ENCODE measurements around the gene ENTHD1.
"Not testable (repeated sequence)": the region's sequence is repeated elsewhere in the genome, so short reads cannot be mapped to it uniquely, and the experiment has no call there.

DNA sequence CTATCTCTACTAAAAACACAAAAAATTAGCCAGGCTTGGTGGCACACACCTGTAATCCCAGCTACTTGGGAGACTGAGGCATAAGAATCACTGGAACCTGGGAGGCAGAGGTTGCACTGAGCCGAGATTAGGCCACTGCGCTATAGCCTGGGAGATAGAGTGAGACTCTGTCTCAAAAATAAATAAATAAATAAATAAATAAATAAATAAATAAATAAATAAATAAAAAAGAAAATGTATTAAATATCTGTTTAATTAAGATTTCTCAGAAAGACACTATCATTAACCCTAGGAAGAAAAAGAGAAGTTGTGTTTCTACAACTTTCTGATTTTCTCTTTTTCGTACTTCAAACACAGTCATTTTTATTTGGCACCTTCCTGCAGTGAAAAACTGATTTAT lies 3.6 kb downstream of the ENTHD1 start:
- TF ChIP-seq, protein P1, sequence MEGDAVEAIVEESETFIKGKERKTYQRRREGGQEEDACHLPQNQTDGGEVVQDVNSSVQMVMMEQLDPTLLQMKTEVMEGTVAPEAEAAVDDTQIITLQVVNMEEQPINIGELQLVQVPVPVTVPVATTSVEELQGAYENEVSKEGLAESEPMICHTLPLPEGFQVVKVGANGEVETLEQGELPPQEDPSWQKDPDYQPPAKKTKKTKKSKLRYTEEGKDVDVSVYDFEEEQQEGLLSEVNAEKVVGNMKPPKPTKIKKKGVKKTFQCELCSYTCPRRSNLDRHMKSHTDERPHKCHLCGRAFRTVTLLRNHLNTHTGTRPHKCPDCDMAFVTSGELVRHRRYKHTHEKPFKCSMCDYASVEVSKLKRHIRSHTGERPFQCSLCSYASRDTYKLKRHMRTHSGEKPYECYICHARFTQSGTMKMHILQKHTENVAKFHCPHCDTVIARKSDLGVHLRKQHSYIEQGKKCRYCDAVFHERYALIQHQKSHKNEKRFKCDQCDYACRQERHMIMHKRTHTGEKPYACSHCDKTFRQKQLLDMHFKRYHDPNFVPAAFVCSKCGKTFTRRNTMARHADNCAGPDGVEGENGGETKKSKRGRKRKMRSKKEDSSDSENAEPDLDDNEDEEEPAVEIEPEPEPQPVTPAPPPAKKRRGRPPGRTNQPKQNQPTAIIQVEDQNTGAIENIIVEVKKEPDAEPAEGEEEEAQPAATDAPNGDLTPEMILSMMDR (IDR thresholded peaks at IDR 0.05), result not testable (repeated sequence)
- not testable (repeated sequence) for TF ChIP-seq POLR2A (IDR thresholded peaks at IDR 0.05)

Data from Peyer's patch (tissue), 4 donors.